Measurements from ENCODE around the gene MT2A. TPM values are rescaled to one million over a fixed set of nuclear protein-coding genes. Genes with fewer than 3 reads are reported as not detected.

The MT2A gene
- total and polyA plus RNA-seq, 2 of the 4 experiments (the other 2 are of a cell fraction), result 25.5 to 621 TPM

GRCh38 chr16:56576585-56577299 is 31.6 kb upstream of the MT2A start:
- no peak overlapping the region; the same call in 1 of the 2 replicates for H3K4ac ChIP-seq (ENCODE audit: low read depth, low read length)
- in situ Hi-C loops (cut with MboI; ENCODE audit: low sequenced_read_pairs), result loop anchor here (5.0 kb wide), 1 partner anchor 126 kb away; no protein-coding TSS in a partner anchor
- POLR2A ChIA-PET (ENCODE audit: unreplicated experiment), result no interaction called here
- H3K4me3 ChIP-seq (ENCODE audit: insufficient read depth, low read depth, low read length), result no peak overlapping the region
- H3K27me3 ChIP-seq (ENCODE audit: control insufficient read depth, insufficient read depth, low read length), result peaks cover 8% of the 10 kb centered on the region
- H3K14ac ChIP-seq (replicated peaks; ENCODE audit: low read depth, low read length), result no peak overlapping the region
- no peak overlapping the region for H2AK5ac ChIP-seq (ENCODE audit: low read depth, low read length)
- H4K5ac ChIP-seq (ENCODE audit: low read depth, low read length), result no peak overlapping the region
- dilution Hi-C loops (cut with HindIII; ENCODE audit: low sequenced_read_pairs, unreplicated experiment), result no loop called here
- H2AFZ ChIP-seq (replicated peaks; ENCODE audit: low read length, poor library complexity), result peak overlapping the region; percentile 78
- H3K9me1 ChIP-seq (ENCODE audit: insufficient read depth, low read length), result no peaks in the 10 kb centered on the region
- peak; percentile 47 for DNase-seq
- H2AK9ac ChIP-seq (replicated peaks; ENCODE audit: low read depth, low read length, poor library complexity), result no peak overlapping the region
- no peak overlapping the region for H4K91ac ChIP-seq (ENCODE audit: insufficient read depth, low read depth, low read length)
- no peak overlapping the region for H3K23ac ChIP-seq (ENCODE audit: low read depth, low read length)
- no peak overlapping the region for H3K4me2 ChIP-seq (ENCODE audit: low read depth, low read length)
- no TSS peak for BruUV-seq (replicated peaks)
- no peaks in the 10 kb centered on the region for H3K9me3 ChIP-seq (ENCODE audit: control insufficient read depth, insufficient read depth, low read length)
- H2BK120ac ChIP-seq (ENCODE audit: low read depth, low read length), result no peak overlapping the region
- CTCF ChIA-PET, result interaction anchor here (1.2 to 1.9 kb wide), 3 partner anchors 16 to 125 kb away, joined by 3 to 12 read pairs (median 3); no protein-coding TSS in a partner anchor
- WGBS, 2 experiments (ENCODE audit: extremely low coverage in 2 of 2, insufficient read length in 1 of 2), result 11% methylated on average over 7 of the region's 8 CpGs; no CpG with 5 or more reads in 1 of the 2 experiments
- no peak overlapping the region for H4K8ac ChIP-seq (ENCODE audit: low read depth in 2 of 2, low read length in 2 of 2)
- no peak overlapping the region for H3K56ac ChIP-seq (ENCODE audit: extremely low read depth, insufficient read depth, low read length)
- no peak overlapping the region for H2BK15ac ChIP-seq (ENCODE audit: low read depth, low read length)
- no peaks in the 10 kb centered on the region for H4K20me1 ChIP-seq (ENCODE audit: insufficient read depth, low read length)
- intact Hi-C loops (cut with micrococcal nuclease), result loop anchor here (1.0 kb wide), 1 partner anchor 126 kb away; no protein-coding TSS in a partner anchor
- H3K79me1 ChIP-seq (ENCODE audit: low read depth in 1 of 2, low read length in 2 of 2), result no peaks in the 10 kb centered on the region
- H2BK20ac ChIP-seq (ENCODE audit: low read depth, low read length), result no peak overlapping the region
- H3K27ac ChIP-seq (ENCODE audit: insufficient read depth, low read length), result no peak overlapping the region
- H3K4me1 ChIP-seq (ENCODE audit: control insufficient read depth, insufficient read depth, low read length), result no peaks in the 10 kb centered on the region
- H2BK5ac ChIP-seq (ENCODE audit: low read depth, low read length, poor library complexity, severe bottlenecking), result no peak overlapping the region
- ATAC-seq (ENCODE audit: low read depth), result peak; percentile 80
- H3K36me3 ChIP-seq (ENCODE audit: control insufficient read depth, insufficient read depth, low read length), result no peaks in the 10 kb centered on the region
- no peak overlapping the region for H3K9ac ChIP-seq (ENCODE audit: low read depth, low read length)
- no peak overlapping the region for H3K18ac ChIP-seq (ENCODE audit: low read depth, low read length)
- no peak for TF ChIP-seq FOS (IDR thresholded peaks at IDR 0.05; ENCODE audit: low read depth, low read length)
- peak; percentile 83 for TF ChIP-seq CTCF (conservative IDR thresholded peaks at IDR 0.05; ENCODE audit: low read depth, low read length)
- no peak for TF ChIP-seq CHD1 (IDR thresholded peaks at IDR 0.05; ENCODE audit: low read depth, low read length)
- no peak for TF ChIP-seq RCOR1 (IDR thresholded peaks at IDR 0.05; ENCODE audit: insufficient replicate concordance, low read length)
- peak; percentile 93 for TF ChIP-seq RAD21 (IDR thresholded peaks at IDR 0.05; ENCODE audit: low read length)
- TF ChIP-seq BHLHE40 (IDR thresholded peaks at IDR 0.05; ENCODE audit: low read depth, low read length), result no peak
- no peak for TF ChIP-seq ELK1 (IDR thresholded peaks at IDR 0.05; ENCODE audit: borderline replicate concordance, low read depth, low read length)
- no peak for TF ChIP-seq NFE2L2 (IDR thresholded peaks at IDR 0.05; ENCODE audit: low read depth, low read length)
- peak; percentile 80 for TF ChIP-seq SMC3 (IDR thresholded peaks at IDR 0.05; ENCODE audit: low read depth, low read length)
- no peak for TF ChIP-seq RFX5 (IDR thresholded peaks at IDR 0.05; ENCODE audit: low read depth, low read length)
- TF ChIP-seq MAFK (IDR thresholded peaks at IDR 0.05; ENCODE audit: low read depth, low read length), result 0 out of 2 replicates have a peak, but pooled peaks have one; percentile 6
- no peak for TF ChIP-seq CEBPB (IDR thresholded peaks at IDR 0.05; ENCODE audit: low read depth, low read length)
- no peak for TF ChIP-seq USF2 (IDR thresholded peaks at IDR 0.05; ENCODE audit: low read depth, low read length)
- TF ChIP-seq POLR2A (IDR thresholded peaks at IDR 0.05; ENCODE audit: low read depth, low read length), result peak; percentile 32; the same call in 1 of the 2 replicates
- no peak for TF ChIP-seq MXI1 (IDR thresholded peaks at IDR 0.05; ENCODE audit: borderline replicate concordance, low read depth, low read length)
